ENCODE measurements around the gene TMEM271.
A peak's percentile ranks its signal among the peaks of the same experiment; 100 is the strongest.

Gene TMEM271, protein sequence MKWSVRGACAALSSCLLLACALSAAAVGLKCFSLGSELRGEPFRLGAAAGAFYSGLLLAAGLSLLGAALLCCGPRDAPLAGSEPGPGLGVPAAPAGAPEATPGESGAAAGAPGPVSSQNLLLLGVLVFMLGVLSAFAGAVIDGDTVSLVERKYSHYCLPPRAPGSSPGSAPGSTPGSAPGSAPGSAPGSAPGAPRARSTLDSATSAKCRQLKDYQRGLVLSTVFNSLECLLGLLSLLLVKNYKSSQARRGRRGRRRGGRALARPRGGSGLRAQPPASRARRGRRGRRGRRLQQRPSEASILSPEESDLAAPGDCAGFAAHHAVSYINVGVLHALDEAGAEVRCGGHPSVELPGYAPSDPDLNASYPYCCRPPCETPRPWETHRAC

DNA sequence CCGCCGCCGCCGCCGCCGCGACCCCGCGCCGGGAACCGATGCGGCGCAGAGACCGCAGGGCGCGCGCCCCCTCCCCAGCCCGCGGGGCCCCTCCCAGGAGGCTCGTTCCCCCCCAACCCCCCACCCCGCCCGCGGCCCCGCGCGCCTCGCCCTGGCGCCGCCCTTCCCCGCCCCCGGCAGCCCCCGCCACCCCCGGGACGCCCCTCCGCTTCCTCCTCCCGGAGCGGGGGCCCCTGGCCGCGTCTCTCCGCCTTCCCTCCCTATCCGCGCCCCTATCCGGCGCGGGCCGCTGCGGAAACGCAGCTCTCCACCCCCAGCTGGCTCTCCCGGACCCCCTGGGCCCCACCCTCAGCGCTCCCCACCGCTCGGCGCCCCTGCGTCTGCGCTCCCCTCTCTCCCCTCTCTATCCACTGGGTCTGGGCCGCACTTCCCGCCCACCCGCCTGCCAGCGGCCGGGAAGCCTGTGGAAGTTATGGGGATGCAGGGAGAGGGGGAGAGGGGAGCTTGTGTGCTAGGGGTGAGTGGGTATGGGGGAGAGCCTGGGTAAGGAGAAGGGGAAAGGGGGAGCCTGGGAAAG is at the start of gene TMEM271:
TMEM271 (minus strand) TSS at position 51 of the 577 bp plus-strand sequence. CDS start 233 bp downstream, outside the sequence.
- Mint-ChIP-seq H3K27ac (no peak within 1 kb of the TSS), H3K4me3 (peak within 1 kb of the TSS; percentile 50), H3K9me3 (no peaks in the 10 kb centered on the region), H3K36me3 (ENCODE audit: low read depth) (no peaks in the 10 kb centered on the region), H3K27me3 (peaks cover 70% of the 10 kb centered on the region), H3K4me1 (peaks cover 13% of the 10 kb centered on the region)
- DNase-seq (no peak), ATAC-seq (no peak)

DNA sequence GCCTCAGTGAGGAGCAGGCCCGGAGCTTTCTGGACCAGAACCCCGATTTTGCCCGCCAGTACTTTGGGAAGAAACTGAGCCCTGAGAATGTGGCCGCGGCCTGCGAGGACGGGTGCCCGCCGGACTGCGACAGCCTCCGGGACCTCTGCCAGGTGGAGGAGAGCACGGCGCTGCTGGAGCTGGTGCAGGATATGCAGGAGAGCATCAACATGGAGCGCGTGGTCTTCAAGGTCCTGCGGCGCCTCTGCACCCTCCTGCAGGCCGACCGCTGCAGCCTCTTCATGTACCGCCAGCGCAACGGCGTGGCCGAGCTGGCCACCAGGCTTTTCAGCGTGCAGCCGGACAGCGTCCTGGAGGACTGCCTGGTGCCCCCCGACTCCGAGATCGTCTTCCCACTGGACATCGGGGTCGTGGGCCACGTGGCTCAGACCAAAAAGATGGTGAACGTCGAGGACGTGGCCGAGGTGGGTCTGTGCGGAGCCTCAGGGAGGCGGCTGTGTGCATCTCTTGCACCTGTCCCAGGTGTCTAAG is 49.6 kb upstream of the TMEM271 start:
- Mint-ChIP-seq H3K4me3 (no peak overlapping the region), H3K27me3 (peaks cover 5% of the 10 kb centered on the region), H3K27ac (no peak overlapping the region), H3K36me3 (ENCODE audit: low read depth) (no peaks in the 10 kb centered on the region), H3K9me3 (no peaks in the 10 kb centered on the region), H3K4me1 (no peaks in the 10 kb centered on the region)
- ATAC-seq (no peak), DNase-seq (no peak)

DNA sequence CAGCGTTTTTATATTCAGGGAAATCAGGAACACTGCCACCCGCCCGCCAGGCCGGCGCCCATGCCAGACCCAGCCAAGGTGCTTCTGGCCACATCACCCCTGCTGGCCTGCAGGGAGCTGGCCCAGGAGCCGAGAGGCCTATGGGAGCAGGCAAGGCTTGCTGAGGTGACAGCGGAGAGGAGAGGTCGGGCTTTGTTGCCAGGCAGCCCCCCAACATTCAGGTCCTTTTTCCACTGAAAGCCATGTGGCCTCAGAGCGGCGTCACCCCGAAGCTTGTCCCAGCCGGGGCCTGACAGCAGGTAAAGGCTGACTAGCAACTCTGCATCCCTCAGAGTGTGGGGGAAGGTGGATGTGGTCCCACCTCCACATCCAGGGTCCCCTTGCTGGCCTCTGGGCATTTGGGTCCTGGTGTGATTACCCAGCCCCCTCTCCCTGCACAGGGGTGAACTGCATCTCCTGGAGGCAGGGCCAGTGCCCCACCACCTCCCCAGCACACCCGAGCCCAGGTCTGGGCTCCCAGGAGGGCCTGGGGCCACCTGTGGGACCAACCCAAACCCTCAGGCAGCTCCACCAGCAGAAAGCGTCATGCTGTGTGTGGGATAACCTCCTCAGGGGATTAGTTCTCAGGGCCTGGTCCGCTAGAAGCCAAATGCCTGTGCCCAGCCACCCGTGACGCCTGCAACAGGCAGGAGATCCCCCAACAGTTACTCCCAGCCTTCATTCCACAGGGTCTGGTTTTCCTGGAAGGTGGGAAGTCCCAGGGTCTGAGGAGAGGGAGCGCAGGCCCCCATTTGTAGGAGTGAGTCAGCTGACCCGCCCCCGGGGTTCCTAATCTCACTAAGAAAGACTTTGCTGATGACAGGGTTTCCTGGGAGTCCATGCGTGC is 48.9 kb upstream of the TMEM271 start, which contains the start of gene PDE6B:
PDE6B (plus strand) TSS at position 869 of the 886 bp plus-strand sequence. CDS start 54 bp downstream, outside the sequence.
- Mint-ChIP-seq H3K4me3 (no peak within 1 kb of the TSS), H3K27me3 (peaks cover 7% of the 10 kb centered on the region), H3K9me3 (no peaks in the 10 kb centered on the region), H3K27ac (no peak within 1 kb of the TSS), H3K4me1 (no peaks in the 10 kb centered on the region), H3K36me3 (ENCODE audit: low read depth) (no peaks in the 10 kb centered on the region)
- ATAC-seq (no peak), DNase-seq (no peak)

GRCh38 chr4:623914-624566 is 47.9 kb upstream of the TMEM271 start:
- DNase-seq (no peak), ATAC-seq (no peak)
- Mint-ChIP-seq H3K4me1 (no peaks in the 10 kb centered on the region), H3K27ac (no peak overlapping the region), H3K36me3 (ENCODE audit: low read depth) (no peaks in the 10 kb centered on the region), H3K27me3 (peaks cover 7% of the 10 kb centered on the region), H3K4me3 (no peak overlapping the region), H3K9me3 (no peaks in the 10 kb centered on the region)

- no peaks in the 10 kb centered on the region for H3K4me1 Mint-ChIP-seq
- ATAC-seq (no peak), DNase-seq (no peak)
- no peaks in the 10 kb centered on the region for H3K9me3 Mint-ChIP-seq
- no peak overlapping the region for H3K27ac Mint-ChIP-seq
- no peaks in the 10 kb centered on the region for H3K36me3 Mint-ChIP-seq (ENCODE audit: low read depth)
- no peak overlapping the region for H3K4me3 Mint-ChIP-seq
- peaks cover 7% of the 10 kb centered on the region for H3K27me3 Mint-ChIP-seq
These were observed 47.2 kb upstream of the TMEM271 start for GRCh38 chr4:622996-623913.

GRCh38 chr4:622071-622995 is 46.2 kb upstream of the TMEM271 start:
- H3K36me3 Mint-ChIP-seq (ENCODE audit: low read depth): no peaks in the 10 kb centered on the region
- no peaks in the 10 kb centered on the region for H3K4me1 Mint-ChIP-seq
- no peaks in the 10 kb centered on the region for H3K9me3 Mint-ChIP-seq
- ATAC-seq: no peak
- H3K4me3 Mint-ChIP-seq: no peak overlapping the region
- no peak for DNase-seq
- no peak overlapping the region for H3K27ac Mint-ChIP-seq
- peaks cover 9% of the 10 kb centered on the region for H3K27me3 Mint-ChIP-seq

GRCh38 chr4:621296-622070 is 45.4 kb upstream of the TMEM271 start:
- Mint-ChIP-seq H3K27me3 (peaks cover 7% of the 10 kb centered on the region), H3K4me1 (no peaks in the 10 kb centered on the region), H3K4me3 (no peak overlapping the region), H3K9me3 (no peaks in the 10 kb centered on the region), H3K27ac (no peak overlapping the region), H3K36me3 (ENCODE audit: low read depth) (no peaks in the 10 kb centered on the region)
- ATAC-seq: no peak
- no peak for DNase-seq

DNA sequence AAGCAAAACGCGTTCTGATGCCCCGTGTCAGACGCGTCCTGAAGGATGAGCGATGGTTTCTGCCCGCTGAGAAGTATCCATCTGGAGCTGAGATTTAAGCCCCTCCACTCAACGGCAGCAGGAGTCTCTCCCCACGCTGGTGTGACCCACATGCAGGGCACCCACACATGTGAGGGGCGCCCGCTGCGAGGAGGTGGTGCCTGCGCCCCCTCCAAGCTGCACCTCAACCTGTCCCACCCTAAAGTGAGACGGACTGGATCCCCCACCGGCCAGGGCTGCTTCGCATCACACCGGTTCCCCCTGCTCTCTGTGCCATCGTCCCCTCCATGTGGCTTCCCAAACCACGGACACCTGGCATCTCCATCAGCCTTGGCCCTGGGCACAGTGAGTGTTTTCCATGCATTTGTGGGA is 44.8 kb upstream of the TMEM271 start:
- Mint-ChIP-seq H3K4me1 (no peaks in the 10 kb centered on the region), H3K4me3 (no peak overlapping the region), H3K27ac (no peak overlapping the region), H3K9me3 (no peaks in the 10 kb centered on the region), H3K36me3 (ENCODE audit: low read depth) (no peaks in the 10 kb centered on the region), H3K27me3 (peaks cover 7% of the 10 kb centered on the region)
- DNase-seq (no peak), ATAC-seq (no peak)

DNA sequence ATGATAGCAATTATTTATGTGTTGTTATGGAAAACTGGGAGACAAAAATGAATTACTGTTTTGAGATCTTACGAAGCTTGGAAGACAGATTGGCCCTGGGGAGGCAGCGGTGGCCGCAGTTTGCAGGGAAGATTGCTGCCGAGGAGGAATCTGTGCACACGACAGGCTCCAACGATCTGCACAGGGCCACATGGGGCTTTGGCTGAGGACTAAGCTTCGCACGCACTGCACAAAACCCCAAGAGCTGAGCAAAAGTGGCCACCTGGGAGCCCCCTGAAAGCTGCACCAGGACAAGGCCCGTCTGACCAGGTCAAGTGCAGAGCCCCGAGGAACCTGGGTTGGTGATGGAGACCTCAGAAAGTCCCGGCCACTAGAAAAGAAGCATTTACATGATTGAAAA is 44.1 kb upstream of the TMEM271 start:
- Mint-ChIP-seq H3K4me3 (no peak overlapping the region), H3K9me3 (no peaks in the 10 kb centered on the region), H3K36me3 (ENCODE audit: low read depth) (no peaks in the 10 kb centered on the region), H3K27ac (no peak overlapping the region), H3K27me3 (peaks cover 7% of the 10 kb centered on the region), H3K4me1 (no peaks in the 10 kb centered on the region)
- DNase-seq (no peak), ATAC-seq (no peak)

DNA sequence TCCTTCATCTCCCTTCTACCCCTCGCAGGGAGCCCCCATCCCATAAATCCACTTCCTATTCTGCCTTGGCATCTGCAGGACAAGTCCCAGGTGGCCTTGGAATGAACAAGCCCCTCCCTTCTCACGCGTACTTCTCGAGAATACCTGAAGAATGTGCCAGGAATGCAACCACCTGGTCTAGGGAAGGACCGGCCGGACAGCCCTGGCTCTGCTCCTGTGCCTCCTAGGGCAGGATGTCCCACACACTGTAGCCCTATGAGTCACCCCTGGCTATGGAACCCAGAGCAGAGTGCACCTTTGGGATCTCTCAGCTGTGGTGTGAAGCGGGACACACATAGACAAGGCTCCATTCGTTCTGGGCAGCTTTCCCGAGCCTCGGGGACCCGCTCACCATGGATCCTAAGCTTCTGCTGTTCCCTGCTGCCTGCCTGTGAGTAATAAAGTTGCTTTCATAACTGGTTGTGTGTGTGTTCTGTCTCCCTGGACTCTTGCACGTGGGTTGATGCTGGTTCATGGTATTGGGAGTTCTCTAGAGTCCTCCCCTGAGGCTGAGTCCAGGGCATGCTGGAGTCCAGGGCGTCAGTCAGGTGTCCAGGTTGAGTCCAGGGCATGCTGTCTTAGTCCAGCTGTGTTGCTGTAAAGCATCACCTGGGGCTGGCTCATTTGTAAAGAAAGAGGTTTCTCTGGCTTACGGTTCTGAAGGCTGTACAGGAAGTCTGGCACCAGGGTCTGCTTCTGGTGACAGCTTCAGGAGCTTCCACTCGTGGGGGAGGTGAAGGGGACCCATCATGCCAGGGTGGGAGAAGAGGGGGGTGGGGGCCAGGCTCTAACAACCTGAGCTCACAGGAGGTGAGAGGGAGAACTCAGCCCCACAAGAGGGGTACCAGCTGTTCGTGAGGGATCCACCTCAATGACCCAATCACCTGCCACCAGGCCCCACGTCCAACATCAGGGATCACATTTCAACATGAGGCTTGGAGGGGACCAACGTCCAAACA is 41.8 kb upstream of the TMEM271 start:
- Mint-ChIP-seq H3K27me3 (peaks cover 10% of the 10 kb centered on the region), H3K36me3 (ENCODE audit: low read depth) (no peaks in the 10 kb centered on the region), H3K27ac (no peak overlapping the region), H3K4me1 (no peaks in the 10 kb centered on the region), H3K9me3 (no peaks in the 10 kb centered on the region), H3K4me3 (no peak overlapping the region)
- ATAC-seq: no peak
- no peak for DNase-seq

DNA sequence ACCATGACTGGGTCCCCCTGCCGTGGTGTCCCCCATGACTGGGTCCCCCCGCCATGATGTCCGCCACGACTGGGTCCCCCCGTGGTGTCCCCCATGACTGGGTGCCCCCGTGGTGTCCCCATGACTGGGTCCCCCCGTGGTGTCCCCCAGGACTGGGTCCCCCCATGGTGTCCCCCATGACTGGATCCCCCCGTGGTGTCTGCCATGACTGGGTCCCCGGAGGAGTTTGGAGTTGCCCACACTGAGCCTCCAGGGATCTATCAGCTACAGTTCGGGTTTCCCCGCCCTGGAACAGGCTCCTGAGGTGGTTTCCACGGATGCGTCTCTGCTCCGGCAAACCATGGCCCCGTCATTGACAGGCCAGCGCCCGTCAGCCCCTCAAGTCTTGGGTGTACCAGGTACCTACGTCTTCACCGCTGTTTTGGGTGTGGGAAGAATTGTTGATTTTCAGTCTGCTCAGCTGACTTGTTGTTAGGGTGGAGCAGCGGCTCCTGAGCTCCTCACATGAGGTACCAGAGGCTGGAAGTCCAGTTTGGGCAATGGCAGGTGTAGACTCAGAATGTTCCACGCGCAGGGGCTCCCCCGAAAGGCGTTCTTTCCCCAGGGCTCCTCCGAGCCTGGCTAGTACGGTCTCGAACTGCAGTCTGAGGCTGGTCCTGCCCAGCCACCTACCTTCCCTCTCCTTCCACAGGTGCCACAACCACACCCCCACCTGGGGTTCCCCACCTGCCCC is 41.0 kb upstream of the TMEM271 start:
- ATAC-seq: no peak
- Mint-ChIP-seq H3K9me3 (no peaks in the 10 kb centered on the region), H3K4me1 (no peaks in the 10 kb centered on the region), H3K4me3 (no peak overlapping the region), H3K27ac (no peak overlapping the region), H3K36me3 (ENCODE audit: low read depth) (no peaks in the 10 kb centered on the region), H3K27me3 (peaks cover 10% of the 10 kb centered on the region)
- DNase-seq: no peak

Data from activated naive CD8-positive, alpha-beta T cell treated with anti-CD3 and anti-CD28 coated beads, Interleukin-2, amount 50 U/mL, for 24 hours (primary cell).